RPMI8226 (cell line): ENCODE data around the gene MAP3K7.

Experiments used
- DNase-seq: peaks from one replicate; pipeline ENCODE4 v3.0.0-alpha.2; 2015

MAP3K7 gene

GRCh38 chr6:90586836-90587638, at the start of gene MAP3K7:
MAP3K7 (minus strand) TSS chr6:90587072; CDS start chr6:90586883, 189 bp downstream.
- DNase-seq, result peak; percentile 90

- DNase-seq, result no peak
Observed at GRCh38 chr6:90631046-90631445, 44.2 kb upstream of the MAP3K7 start.

- DNase-seq, result no peak
Observed at GRCh38 chr6:90621581-90621980, 34.7 kb upstream of the MAP3K7 start.

- no peak for DNase-seq
Observed at GRCh38 chr6:90619221-90619620, 32.3 kb upstream of the MAP3K7 start.

- DNase-seq, result no peak
Observed at GRCh38 chr6:90612313-90612680, 25.4 kb upstream of the MAP3K7 start.

GRCh38 chr6:90611543-90612312, 24.9 kb upstream of the MAP3K7 start:
- no peak for DNase-seq

- DNase-seq, result no peak
Observed at GRCh38 chr6:90610751-90611542, 24.1 kb upstream of the MAP3K7 start.

- no peak for DNase-seq
Observed at GRCh38 chr6:90610301-90610750, 23.5 kb upstream of the MAP3K7 start.

- DNase-seq, result no peak
Observed at GRCh38 chr6:90605749-90606340, 19.0 kb upstream of the MAP3K7 start.

- DNase-seq, result no peak
Observed at GRCh38 chr6:90604546-90604945, 17.7 kb upstream of the MAP3K7 start.

GRCh38 chr6:90599151-90599550, 12.3 kb upstream of the MAP3K7 start:
- no peak for DNase-seq

- no peak for DNase-seq
Observed at GRCh38 chr6:90598192-90598951, 11.5 kb upstream of the MAP3K7 start.

- no peak for DNase-seq
Observed at GRCh38 chr6:90596967-90597539, 10.2 kb upstream of the MAP3K7 start.

GRCh38 chr6:90595854-90596253, 9.0 kb upstream of the MAP3K7 start:
- no peak for DNase-seq

- peak; percentile 10 for DNase-seq
Observed at GRCh38 chr6:90586546-90586835, 381 bp downstream of the MAP3K7 start.

- DNase-seq, result no peak
Observed at GRCh38 chr6:90584636-90585255, 2.1 kb downstream of the MAP3K7 start.

GRCh38 chr6:90583836-90584481, 2.9 kb downstream of the MAP3K7 start:
- DNase-seq, result no peak

- no peak for DNase-seq
Observed at GRCh38 chr6:90583179-90583835, 3.6 kb downstream of the MAP3K7 start.

GRCh38 chr6:90581146-90581545, 5.7 kb downstream of the MAP3K7 start:
- no peak for DNase-seq

- DNase-seq, result no peak
Observed at GRCh38 chr6:90578894-90579549, 7.8 kb downstream of the MAP3K7 start.
